GM23338 (cell line): Measurements from ENCODE around the gene LCA5.

Source experiments
- JUNB ChIP-seq: IDR thresholded peaks from one replicate; pipeline ENCODE4 v1.6.1; 2016; ENCODE audit warnings: antibody characterized with exemption; ENCODE audit not compliant: unreplicated experiment
- TF ChIP-seq, protein P1 (sequence below), 2 experiments: fragments of 200-600 bp in 1 of 2; sonication (generic) in 1 of 2; conservative IDR thresholded peaks; 2 replicates each; pipeline versions ENCODE4 v1.5.1 to v1.6.1; 2016 to 2017; ENCODE audit warnings: antibody characterized with exemption in 2 of 2, low read depth in 2 of 2, mild to moderate bottlenecking in 2 of 2, moderate library complexity in 1 of 2

DNA sequence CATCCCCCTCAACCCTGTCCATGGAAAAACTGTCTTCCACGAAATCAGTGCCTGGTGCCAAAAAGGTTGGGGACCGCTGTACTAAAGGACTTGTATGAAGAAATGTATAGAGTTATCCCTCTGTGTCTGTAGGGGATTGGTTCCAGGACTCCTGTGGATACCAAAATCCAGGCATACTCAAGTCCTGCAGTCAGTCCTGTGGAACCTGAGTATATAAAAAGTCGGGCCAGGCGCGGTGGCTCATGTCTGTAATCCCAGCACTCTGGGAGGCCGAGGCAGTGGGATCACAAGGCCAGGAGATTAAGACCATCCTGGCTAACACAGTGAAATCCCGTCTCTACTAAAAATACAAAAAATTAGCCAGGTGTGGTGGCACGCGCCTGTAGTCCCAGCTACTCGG lies 42.0 kb downstream of the LCA5 start:
- TF ChIP-seq, protein P1, sequence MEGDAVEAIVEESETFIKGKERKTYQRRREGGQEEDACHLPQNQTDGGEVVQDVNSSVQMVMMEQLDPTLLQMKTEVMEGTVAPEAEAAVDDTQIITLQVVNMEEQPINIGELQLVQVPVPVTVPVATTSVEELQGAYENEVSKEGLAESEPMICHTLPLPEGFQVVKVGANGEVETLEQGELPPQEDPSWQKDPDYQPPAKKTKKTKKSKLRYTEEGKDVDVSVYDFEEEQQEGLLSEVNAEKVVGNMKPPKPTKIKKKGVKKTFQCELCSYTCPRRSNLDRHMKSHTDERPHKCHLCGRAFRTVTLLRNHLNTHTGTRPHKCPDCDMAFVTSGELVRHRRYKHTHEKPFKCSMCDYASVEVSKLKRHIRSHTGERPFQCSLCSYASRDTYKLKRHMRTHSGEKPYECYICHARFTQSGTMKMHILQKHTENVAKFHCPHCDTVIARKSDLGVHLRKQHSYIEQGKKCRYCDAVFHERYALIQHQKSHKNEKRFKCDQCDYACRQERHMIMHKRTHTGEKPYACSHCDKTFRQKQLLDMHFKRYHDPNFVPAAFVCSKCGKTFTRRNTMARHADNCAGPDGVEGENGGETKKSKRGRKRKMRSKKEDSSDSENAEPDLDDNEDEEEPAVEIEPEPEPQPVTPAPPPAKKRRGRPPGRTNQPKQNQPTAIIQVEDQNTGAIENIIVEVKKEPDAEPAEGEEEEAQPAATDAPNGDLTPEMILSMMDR (conservative IDR thresholded peaks at IDR 0.05; ENCODE audit: low read depth in 2 of 2), result no peak
- no peak for TF ChIP-seq JUNB
